CD4-positive, alpha-beta memory T cell (primary cell): ENCODE results near the gene FTSJ1. TPM values are rescaled to one million over a fixed set of nuclear protein-coding genes. Genes with fewer than 3 reads are reported as not detected.
A peak's percentile ranks its signal among the peaks of the same experiment; 100 is the strongest.

Experiments used
- CTCF ChIA-PET: fragments of 350-600 bp; sonication (Branson Sonifier 250); formaldehyde crosslinking; loops from one replicate; lab custom pipeline; 2021; ENCODE audit warnings: inconsistent platforms; ENCODE audit not compliant: partially characterized antibody; lab: Charles Lee
- POLR2A ChIA-PET: fragments of 350-600 bp; sonication (Branson Sonifier 250); formaldehyde crosslinking; loops from one replicate; lab custom pipeline; 2021; ENCODE audit not compliant: partially characterized antibody; lab: Charles Lee
- DNase-seq, 5 donors: peaks; one replicate each; pipeline versions ENCODE4 v3.0.0 to v3.0.0-alpha.2; 2020 to 2022; ENCODE audit warnings: mixed read lengths in 1 of 5
- H3K27ac ChIP-seq: one replicate; pipeline ENCODE4 v1.7.0; 2013; ENCODE audit warnings: low read depth, low read length
- H3K27me3 ChIP-seq: 2 replicates; pipeline ENCODE4 v1.7.0; 2013; ENCODE audit warnings: mild to moderate bottlenecking, low read length, moderate library complexity; ENCODE audit not compliant: insufficient read depth
- H3K36me3 ChIP-seq: 2 replicates; pipeline ENCODE4 v1.7.0; 2013; ENCODE audit warnings: mild to moderate bottlenecking, low read length, moderate library complexity; ENCODE audit not compliant: insufficient read depth
- H3K4me1 ChIP-seq: 2 replicates; pipeline ENCODE4 v1.7.0; 2013; ENCODE audit warnings: mild to moderate bottlenecking, low read length, moderate library complexity; ENCODE audit not compliant: insufficient read depth
- H3K4me3 ChIP-seq, 2 donors: one replicate each; pipeline ENCODE4 v1.7.0; 2013; ENCODE audit warnings: low read length in 2 of 2, mild to moderate bottlenecking in 1 of 2
- H3K9me3 ChIP-seq, 2 donors: one replicate each; pipeline ENCODE4 v1.7.0; 2013; ENCODE audit warnings: low read length in 2 of 2, control low read depth in 1 of 2; ENCODE audit not compliant: control insufficient read depth in 1 of 2
- H3K27ac Mint-ChIP-seq, 7 donors: one replicate each; pipeline ENCODE4 v1.8.0; 2020 to 2021; ENCODE audit warnings: mixed read lengths in 7 of 7, mild to moderate bottlenecking in 6 of 7, inconsistent platforms in 3 of 7, moderate library complexity in 3 of 7
- H3K27me3 Mint-ChIP-seq, 2 donors: one replicate each; pipeline ENCODE4 v1.8.0; 2020 to 2021; ENCODE audit warnings: mixed read lengths in 2 of 2
- H3K36me3 Mint-ChIP-seq, 2 donors: one replicate each; pipeline ENCODE4 v1.8.0; 2020 to 2021; ENCODE audit warnings: mixed read lengths in 2 of 2, inconsistent platforms in 1 of 2, mild to moderate bottlenecking in 1 of 2
- H3K4me1 Mint-ChIP-seq, 4 donors: one replicate each; pipeline ENCODE4 v1.8.0; 2020 to 2021; ENCODE audit warnings: mixed read lengths in 4 of 4, mild to moderate bottlenecking in 1 of 4
- H3K4me3 Mint-ChIP-seq, 8 donors: one replicate each; pipeline ENCODE4 v1.8.0; 2020 to 2021; ENCODE audit warnings: mixed read lengths in 8 of 8, mild to moderate bottlenecking in 7 of 8, moderate library complexity in 6 of 8, inconsistent platforms in 3 of 8
- H3K9me3 Mint-ChIP-seq, 8 donors: one replicate each; pipeline ENCODE4 v1.8.0; 2020 to 2021; ENCODE audit warnings: mixed read lengths in 8 of 8, mild to moderate bottlenecking in 5 of 8, inconsistent platforms in 3 of 8, moderate library complexity in 1 of 8
- intact Hi-C: fragments of 100-400 bp; cut with micrococcal nuclease; formaldehyde crosslinking; loops from one replicate; pipeline ENCODE4 v1.15.1; 2023
- polyA plus RNA-seq, 2 donors: library from polyadenylated mRNA; unstranded; fragments of 300-500 nt; fragmentation: Illumina TruSeq; gene quantifications; one replicate each; pipeline ENCODE4 v1.2.3, GENCODE V29; 2021
- total RNA-seq, 2 experiments: library from RNA; stranded (reverse); gene quantifications; one replicate each; pipeline ENCODE4 v1.2.3, GENCODE V29; 2021

The FTSJ1 gene
- total and polyA plus RNA-seq, 4 experiments from 2014 or later: 48.1 to 92.2 (median 61.8) TPM

DNA sequence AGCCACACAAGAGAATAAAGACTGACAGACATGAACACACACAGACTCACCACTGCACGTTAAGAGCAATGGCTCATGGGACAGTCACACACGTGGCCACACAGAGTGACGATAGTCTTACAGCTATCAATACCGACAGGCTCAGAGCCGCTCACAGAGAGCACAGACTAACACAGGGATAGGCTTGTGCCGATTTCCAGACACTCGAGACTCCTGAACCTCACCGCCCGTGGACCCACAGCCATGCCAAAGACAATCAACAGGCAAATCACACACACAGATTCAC, 5.2 kb upstream of the FTSJ1 start:
- ChIA-PET CTCF (interaction anchor here (4.2 kb wide), 1 partner anchor 388 kb away, joined by 34 read pairs; no protein-coding TSS in a partner anchor), POLR2A (no interaction called here)
- Mint-ChIP-seq H3K27ac (no peak overlapping the region), H3K27me3 (no peaks in the 10 kb centered on the region), H3K4me3 (no peak overlapping the region), H3K36me3 (peaks cover under 1 to 2% of the 10 kb centered on the region in 2 donors), H3K9me3 (no peaks in the 10 kb centered on the region), H3K4me1 (peaks cover 9 to 32% (median 18%) of the 10 kb centered on the region in 4 donors)
- Histone ChIP-seq H3K27me3 (no peaks in the 10 kb centered on the region), H3K36me3 (no peaks in the 10 kb centered on the region), H3K27ac (no peak overlapping the region), H3K4me3 (no peak overlapping the region), H3K4me1 (peaks cover 21% of the 10 kb centered on the region), H3K9me3 (no peaks in the 10 kb centered on the region)
- intact Hi-C loops: no loop called here
- no peak for DNase-seq

DNA sequence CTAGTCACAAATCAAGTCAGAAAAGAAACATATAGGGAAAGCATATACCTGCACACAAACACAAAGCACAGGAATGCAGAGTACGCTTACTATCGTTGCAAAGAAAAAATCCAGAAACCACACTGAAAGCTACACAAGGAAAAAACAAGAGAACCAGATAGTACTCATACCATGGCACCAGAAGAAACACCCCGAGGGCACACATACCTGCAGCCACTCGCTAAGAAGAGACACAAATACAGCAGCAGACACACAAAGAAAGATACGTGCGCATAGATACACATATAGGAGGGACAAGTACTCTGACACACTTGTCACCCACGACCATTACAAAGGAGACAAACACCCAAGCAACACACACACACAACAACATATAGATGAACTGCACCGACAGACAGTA, 4.5 kb upstream of the FTSJ1 start:
- Histone ChIP-seq H3K4me1 (peaks cover 21% of the 10 kb centered on the region), H3K27ac (no peak overlapping the region), H3K27me3 (no peaks in the 10 kb centered on the region), H3K36me3 (no peaks in the 10 kb centered on the region), H3K4me3 (no peak overlapping the region), H3K9me3 (no peaks in the 10 kb centered on the region)
- H3K4me3 Mint-ChIP-seq: peak overlapping the region in 3 of 8 donors; percentile 20 to 67 (median 48)
- H3K4me1 Mint-ChIP-seq: peaks cover 9 to 39% (median 18%) of the 10 kb centered on the region in 4 donors
- no peak for DNase-seq
- H3K27ac Mint-ChIP-seq: peak overlapping the region in 4 of 7 donors; percentile 6 to 44 (median 30)
- H3K36me3 Mint-ChIP-seq: peaks cover 0 to 7% of the 10 kb centered on the region in 2 donors
- H3K9me3 Mint-ChIP-seq: no peaks in the 10 kb centered on the region
- H3K27me3 Mint-ChIP-seq: no peaks in the 10 kb centered on the region
- ChIA-PET CTCF (interaction anchor here (0.7 kb wide), 1 partner anchor 8 kb away, joined by 4 read pairs; no protein-coding TSS in a partner anchor), POLR2A (no interaction called here)
- intact Hi-C loops: no loop called here

DNA sequence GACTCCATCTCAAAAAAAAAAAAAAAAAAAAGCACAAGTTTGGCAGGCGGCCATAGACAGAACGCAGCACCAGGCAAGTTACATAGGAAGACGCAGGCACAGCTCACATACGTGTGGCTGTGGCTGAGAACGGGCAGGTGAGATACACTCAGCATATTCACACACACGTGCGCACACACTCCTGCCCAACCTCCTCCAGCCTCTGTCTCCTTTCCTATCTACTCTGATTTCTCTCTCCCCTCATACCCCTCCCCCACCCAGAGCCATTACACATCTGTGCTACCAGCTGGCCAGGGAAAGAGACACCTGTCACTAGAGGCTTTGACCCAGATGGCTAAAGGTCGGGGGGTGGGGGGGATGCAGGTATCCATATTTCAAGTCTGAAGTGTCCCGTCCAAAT, 3.8 kb upstream of the FTSJ1 start:
- no peak overlapping the region for H3K4me3 ChIP-seq
- H3K36me3 ChIP-seq: no peaks in the 10 kb centered on the region
- no peaks in the 10 kb centered on the region for H3K9me3 Mint-ChIP-seq
- no peak for DNase-seq
- ChIA-PET CTCF (interaction anchor here (0.7 kb wide), 1 partner anchor 9 kb away, joined by 4 read pairs; no protein-coding TSS in a partner anchor), POLR2A (no interaction called here)
- no peak overlapping the region for H3K27ac ChIP-seq
- H3K9me3 ChIP-seq: no peaks in the 10 kb centered on the region
- H3K27me3 Mint-ChIP-seq: no peaks in the 10 kb centered on the region
- intact Hi-C loops: no loop called here
- no peaks in the 10 kb centered on the region for H3K27me3 ChIP-seq
- H3K27ac Mint-ChIP-seq: no peak overlapping the region
- H3K4me1 Mint-ChIP-seq: peaks cover 16 to 42% (median 21%) of the 10 kb centered on the region in 4 donors
- peaks cover 0 to 12% of the 10 kb centered on the region in 2 donors for H3K36me3 Mint-ChIP-seq
- H3K4me3 Mint-ChIP-seq: no peak overlapping the region
- peaks cover 27% of the 10 kb centered on the region for H3K4me1 ChIP-seq

DNA sequence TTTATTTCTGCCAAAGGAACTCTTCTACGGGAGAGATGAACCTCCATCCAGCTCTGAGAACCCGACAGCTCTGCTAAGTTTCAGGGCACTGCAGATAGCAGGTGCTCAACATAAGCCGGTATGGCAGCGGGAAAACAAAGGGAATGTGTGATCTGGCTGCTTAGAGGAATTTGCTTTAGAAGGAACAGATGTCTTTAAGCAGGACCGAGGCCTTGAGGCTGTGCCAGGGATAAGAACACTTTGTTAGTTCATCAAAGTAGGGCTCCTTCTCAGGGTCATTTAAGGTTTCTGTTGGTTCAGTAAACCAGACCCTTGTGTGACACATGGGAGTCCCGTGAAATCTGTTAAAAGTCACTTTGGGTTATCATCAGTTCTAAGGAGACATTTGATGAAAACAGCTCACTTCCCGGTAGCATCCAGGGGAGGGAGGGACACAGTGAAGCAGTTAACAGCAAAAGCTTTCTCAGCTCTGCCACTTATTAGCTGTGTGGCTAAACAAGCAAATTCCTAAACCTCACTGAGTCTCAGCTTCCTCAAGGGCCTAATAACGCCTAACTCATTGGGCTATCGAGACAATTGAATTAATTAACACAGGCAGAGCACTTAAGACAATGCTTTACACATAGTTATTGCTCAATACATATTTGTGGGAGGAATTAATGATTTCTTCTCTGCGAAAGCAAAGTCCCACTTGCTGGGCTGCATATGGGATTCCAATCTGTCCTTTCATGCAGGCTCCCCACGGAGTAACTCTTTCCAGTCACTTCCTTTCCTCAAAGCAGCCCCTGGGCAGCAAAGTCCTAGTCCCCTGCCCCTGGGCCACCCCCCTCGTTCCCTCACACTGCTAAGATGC, 2.9 kb upstream of the FTSJ1 start:
- intact Hi-C loops: no loop called here
- Histone ChIP-seq H3K36me3 (no peaks in the 10 kb centered on the region), H3K9me3 (no peaks in the 10 kb centered on the region), H3K27me3 (no peaks in the 10 kb centered on the region), H3K4me3 (no peak overlapping the region), H3K27ac (no peak overlapping the region), H3K4me1 (peaks cover 28% of the 10 kb centered on the region)
- Mint-ChIP-seq H3K4me1 (peaks cover 20 to 42% (median 25%) of the 10 kb centered on the region in 4 donors), H3K27ac (peak overlapping the region in 1 of 7 donors; percentile 59), H3K9me3 (peaks cover 0 to 1% (median 0%) of the 10 kb centered on the region in 8 donors), H3K27me3 (no peaks in the 10 kb centered on the region), H3K36me3 (peaks cover 0 to 17% of the 10 kb centered on the region in 2 donors), H3K4me3 (no peak overlapping the region)
- POLR2A ChIA-PET: interaction anchor here (1.2 kb wide), 1 partner anchor 101 kb away, joined by 3 read pairs; the partner anchor contains the start of gene RBM3
- CTCF ChIA-PET: no interaction called here
- no peak for DNase-seq

DNA sequence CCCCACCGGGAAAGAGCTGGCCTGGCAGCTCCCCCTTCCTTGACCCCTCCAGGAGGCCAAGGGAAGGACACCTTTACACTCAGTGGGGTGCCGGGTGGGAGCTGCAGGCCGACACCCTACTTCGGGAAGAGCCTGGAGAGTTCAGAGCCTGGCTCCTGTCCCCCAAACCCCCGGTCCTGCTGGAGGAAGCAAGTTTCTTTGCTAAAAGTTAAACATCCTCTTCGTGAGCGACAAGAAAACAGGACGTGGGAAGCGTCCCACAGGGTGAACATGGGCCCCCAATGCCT, 2.4 kb upstream of the FTSJ1 start:
- Mint-ChIP-seq H3K27ac (no peak overlapping the region), H3K9me3 (peaks cover 0 to 1% (median 0%) of the 10 kb centered on the region in 8 donors), H3K4me3 (no peak overlapping the region), H3K4me1 (peaks cover 21 to 37% (median 27%) of the 10 kb centered on the region in 4 donors), H3K27me3 (no peaks in the 10 kb centered on the region), H3K36me3 (peaks cover 0 to 18% of the 10 kb centered on the region in 2 donors)
- no peaks in the 10 kb centered on the region for H3K36me3 ChIP-seq
- intact Hi-C loops: no loop called here
- POLR2A ChIA-PET: interaction anchor here (1.2 kb wide), 1 partner anchor 101 kb away, joined by 3 read pairs; the partner anchor contains the start of gene RBM3
- no peak overlapping the region for H3K4me3 ChIP-seq
- H3K27ac ChIP-seq: no peak overlapping the region
- H3K4me1 ChIP-seq: peaks cover 28% of the 10 kb centered on the region
- H3K9me3 ChIP-seq: no peaks in the 10 kb centered on the region
- no peaks in the 10 kb centered on the region for H3K27me3 ChIP-seq
- DNase-seq: no peak
- CTCF ChIA-PET: no interaction called here

DNA sequence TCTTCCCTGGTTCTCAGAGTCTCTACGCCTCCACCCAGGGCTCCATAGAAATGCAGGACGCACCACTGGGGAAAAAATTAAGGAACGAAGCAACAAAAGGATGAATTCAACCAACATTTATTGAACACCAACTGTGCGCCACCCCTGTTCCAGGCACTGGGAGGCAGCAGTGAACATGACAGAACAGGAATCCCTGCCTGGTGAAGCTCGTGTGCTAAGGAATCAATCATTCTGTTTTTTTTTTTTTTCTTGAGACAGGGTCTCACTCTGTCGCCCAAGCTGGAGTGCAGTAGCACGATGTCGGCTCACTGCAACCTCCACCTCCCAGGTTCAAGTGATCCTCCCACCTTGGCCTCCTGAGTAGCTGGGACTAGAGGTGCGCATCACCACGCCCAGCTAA, 1.9 kb upstream of the FTSJ1 start:
- H3K27ac Mint-ChIP-seq: no peak overlapping the region
- peaks cover 0 to 20% of the 10 kb centered on the region in 2 donors for H3K36me3 Mint-ChIP-seq
- no peaks in the 10 kb centered on the region for H3K9me3 ChIP-seq
- intact Hi-C loops: no loop called here
- peaks cover 0 to 1% (median 0%) of the 10 kb centered on the region in 8 donors for H3K9me3 Mint-ChIP-seq
- H3K4me3 ChIP-seq: no peak overlapping the region
- peaks cover 28% of the 10 kb centered on the region for H3K4me1 ChIP-seq
- H3K4me1 Mint-ChIP-seq: peaks cover 22 to 32% (median 27%) of the 10 kb centered on the region in 4 donors
- no peaks in the 10 kb centered on the region for H3K27me3 Mint-ChIP-seq
- DNase-seq: no peak
- ChIA-PET POLR2A (interaction anchor here (1.2 to 3.4 kb wide), 3 partner anchors 66 to 328 kb away, joined by 3 to 20 read pairs (median 3); partner anchors contain the start of genes HDAC6, RBM3 and TBC1D25), CTCF (interaction anchor here (0.7 kb wide), 1 partner anchor 66 kb away, joined by 3 read pairs; no protein-coding TSS in a partner anchor)
- no peaks in the 10 kb centered on the region for H3K36me3 ChIP-seq
- no peaks in the 10 kb centered on the region for H3K27me3 ChIP-seq
- no peak overlapping the region for H3K4me3 Mint-ChIP-seq
- H3K27ac ChIP-seq: no peak overlapping the region

DNA sequence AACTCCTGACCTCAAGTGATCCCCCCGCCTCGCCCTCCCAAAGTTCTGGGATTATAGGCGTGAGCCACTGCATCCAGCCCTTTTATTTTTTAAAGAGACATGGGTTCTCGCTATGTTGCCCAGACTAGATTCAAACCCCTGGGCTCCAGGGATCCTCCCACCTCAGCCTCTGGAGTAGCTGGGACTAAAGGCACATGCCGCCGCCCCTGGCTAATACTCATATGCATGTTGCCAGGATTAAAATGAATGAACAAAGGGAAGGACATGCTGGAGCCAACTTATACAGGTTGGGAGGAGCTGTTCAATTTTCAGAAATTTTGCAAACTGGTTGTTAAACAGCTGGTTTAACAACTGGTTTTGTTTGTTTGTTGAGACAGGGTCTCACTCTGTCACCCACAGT, 1.4 kb upstream of the FTSJ1 start:
- Mint-ChIP-seq H3K27ac (peak overlapping the region in 1 of 7 donors; percentile 75), H3K27me3 (no peaks in the 10 kb centered on the region), H3K4me1 (peaks cover 19 to 27% (median 24%) of the 10 kb centered on the region in 4 donors), H3K4me3 (peak overlapping the region in 1 of 8 donors; percentile 17), H3K9me3 (peaks cover 0 to 1% (median 0%) of the 10 kb centered on the region in 8 donors), H3K36me3 (peaks cover 0 to 22% of the 10 kb centered on the region in 2 donors)
- DNase-seq: no peak
- CTCF ChIA-PET: interaction anchor here (0.7 kb wide), 1 partner anchor 66 kb away, joined by 3 read pairs; no protein-coding TSS in a partner anchor
- H3K27ac ChIP-seq: no peak overlapping the region
- H3K4me1 ChIP-seq: peaks cover 25% of the 10 kb centered on the region
- H3K4me3 ChIP-seq: no peak overlapping the region
- H3K9me3 ChIP-seq: no peaks in the 10 kb centered on the region
- POLR2A ChIA-PET: interaction anchor here (1.3 to 3.4 kb wide), 3 partner anchors 65 to 327 kb away, joined by 3 to 20 read pairs (median 9); partner anchors contain the start of genes HDAC6, RBM3 and TBC1D25
- H3K27me3 ChIP-seq: no peaks in the 10 kb centered on the region
- no peaks in the 10 kb centered on the region for H3K36me3 ChIP-seq
- intact Hi-C loops: no loop called here
